Kidney (tissue), 14 donors: ENCODE measurements around the gene OR9Q1. TPM values are rescaled to one million over a fixed set of nuclear protein-coding genes. Genes with fewer than 3 reads are reported as not detected.

Experiments
- DNase-seq, 5 donors: peaks; one replicate each; pipeline ENCODE4 v3.0.0-alpha.2; 2013 to 2020
- FAIRE-seq: peaks from 2 replicates; lab custom pipeline; 2012; peaks lifted over from hg19 to GRCh38; lab: Jason Lieb, UNC
- H3K27ac ChIP-seq, 2 donors: one replicate each; pipeline ENCODE4 v1.7.0; 2013; ENCODE audit warnings: low read depth in 2 of 2, low read length in 2 of 2, inconsistent platforms in 1 of 2
- H3K27me3 ChIP-seq: one replicate; pipeline ENCODE4 v1.7.1; 2013; ENCODE audit warnings: low read length, inconsistent platforms; ENCODE audit not compliant: control insufficient read depth, insufficient read depth
- H3K36me3 ChIP-seq, 3 donors: one replicate each; pipeline versions ENCODE4 v1.7.0 to v1.7.1; 2013; ENCODE audit warnings: low read length in 3 of 3, control low read depth in 1 of 3, inconsistent platforms in 1 of 3; ENCODE audit not compliant: insufficient read depth in 3 of 3, control insufficient read depth in 2 of 3
- H3K4me1 ChIP-seq, 3 donors: one replicate each; pipeline versions ENCODE4 v1.7.0 to v1.7.1; 2013; ENCODE audit warnings: low read length in 3 of 3, inconsistent platforms in 1 of 3, low read depth in 1 of 3; ENCODE audit not compliant: control insufficient read depth in 2 of 3, insufficient read depth in 2 of 3
- H3K4me3 ChIP-seq, 3 donors: one replicate each; pipeline versions ENCODE4 v1.7.0 to v1.8.1; 2013; ENCODE audit warnings: low read length in 3 of 3, control low read depth in 1 of 3, inconsistent platforms in 1 of 3
- H3K9ac ChIP-seq, 3 donors: one replicate each; pipeline versions ENCODE4 v1.7.0 to v1.7.1; 2013; ENCODE audit warnings: low read length in 3 of 3, control low read depth in 1 of 3, inconsistent platforms in 1 of 3
- H3K9me3 ChIP-seq, 3 donors: one replicate each; pipeline versions ENCODE4 v1.7.0 to v1.7.1; 2013; ENCODE audit warnings: low read length in 3 of 3, control low read depth in 1 of 3, inconsistent platforms in 1 of 3; ENCODE audit not compliant: control insufficient read depth in 2 of 3, insufficient read depth in 1 of 3
- CTCF ChIP-seq: IDR thresholded peaks from 3 replicates; pipeline ENCODE4 v1.5.1; 2012; ENCODE audit warnings: mild to moderate bottlenecking, moderate library complexity, borderline replicate concordance; ENCODE audit not compliant: insufficient read depth; ENCODE audit errors: extremely low read depth
- intact Hi-C: fragments of 100-400 bp; cut with DNase I; formaldehyde crosslinking; loops from one replicate; pipeline ENCODE4 v1.11.1; 2022
- polyA plus RNA-seq: library from polyadenylated mRNA; stranded (reverse); fragments of 350-450 nt; fragmentation: Illumina TruSeq; extraction: RNeasy Lipid Tissue Mini Kit (QIAGEN cat#74804); gene quantifications from one replicate; pipeline ENCODE4 v1.2.3, GENCODE V29; 2014; ENCODE audit warnings: low read depth, low replicate concordance; ENCODE audit not compliant: insufficient read depth
- total RNA-seq: library from RNA; stranded (reverse); fragmentation: NEBNext Ultra II Directional; extraction: Animal tissue kit (Norgen Biotek cat#: 25700); gene quantifications from one replicate; pipeline ENCODE4 v1.2.1, GENCODE V29; 2021
- donor health status: control.
- donor health status: control.
- donor health status: control.
- donor health status: control.
- donor health status: control.
- donor health status: DM: yes; HTN: yes; CAD: no.
- donor health status: Normal renal cell carcinoma (clear cell type).

The OR9Q1 gene
- total and polyA plus RNA-seq, 2 donors from 2014 or later = not detected

GRCh38 chr11:58142761-58143160 is 119.1 kb downstream of the OR9Q1 start:
- Histone ChIP-seq H3K9ac (no peak overlapping the region), H3K4me1 (no peaks in the 10 kb centered on the region), H3K4me3 (no peak overlapping the region), H3K36me3 (no peaks in the 10 kb centered on the region), H3K9me3 (no peaks in the 10 kb centered on the region), H3K27me3 (no peaks in the 10 kb centered on the region), H3K27ac (no peak overlapping the region)
- no peak for FAIRE-seq
- intact Hi-C loops = no loop called here
- no peak for TF ChIP-seq CTCF
- DNase-seq = no peak

DNA sequence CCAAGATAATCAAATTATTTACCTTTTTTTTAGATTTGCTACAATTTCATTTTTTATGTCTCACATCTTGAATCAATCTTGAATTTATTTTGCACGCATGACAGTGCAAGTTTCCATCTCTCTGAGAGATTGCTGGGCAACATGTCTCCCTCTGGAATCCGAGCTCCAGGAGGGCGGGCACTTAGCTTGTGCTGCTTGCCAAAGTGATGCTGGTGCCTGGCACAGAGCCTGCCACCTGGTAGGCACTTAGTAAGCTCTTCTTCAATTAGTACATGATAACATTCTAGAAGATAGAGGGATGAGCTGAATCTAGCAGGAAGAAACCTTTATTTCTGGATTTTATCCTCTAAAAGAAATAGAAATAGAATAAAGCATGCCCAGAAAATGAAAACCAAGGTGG is 129.1 kb downstream of the OR9Q1 start:
- H3K4me3 ChIP-seq = no peak overlapping the region

DNA sequence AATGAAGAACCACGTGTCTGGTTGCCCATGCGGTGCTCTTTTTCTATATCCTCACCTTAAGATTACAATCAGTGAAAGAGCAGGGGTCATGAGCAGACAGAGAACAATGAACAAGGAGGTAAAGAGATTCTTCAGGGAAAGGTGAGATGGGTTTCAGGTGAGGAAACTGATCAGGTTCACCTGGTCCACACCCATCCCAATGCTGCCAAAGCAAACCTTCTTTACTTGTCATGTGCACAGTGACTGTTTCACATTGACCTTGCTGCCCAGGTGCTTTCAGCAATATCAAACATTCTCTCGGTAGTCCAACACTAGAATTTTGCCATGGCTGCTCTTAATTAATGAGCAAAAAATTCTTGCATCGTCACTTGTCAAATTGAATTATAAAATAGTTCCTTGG is 140.7 kb downstream of the OR9Q1 start:
- DNase-seq (no peak), FAIRE-seq (no peak)
- Histone ChIP-seq H3K27me3 (no peaks in the 10 kb centered on the region), H3K36me3 (no peaks in the 10 kb centered on the region), H3K27ac (no peak overlapping the region), H3K4me1 (peaks cover 0 to 8% (median 0%) of the 10 kb centered on the region in 3 donors), H3K9me3 (no peaks in the 10 kb centered on the region), H3K4me3 (no peak overlapping the region), H3K9ac (no peak overlapping the region)
- TF ChIP-seq CTCF = no peak
- intact Hi-C loops = no loop called here

More for the DNA sequence above, 129.1 kb downstream of the OR9Q1 start:
- Histone ChIP-seq H3K9me3 (no peaks in the 10 kb centered on the region), H3K36me3 (no peaks in the 10 kb centered on the region), H3K4me1 (no peaks in the 10 kb centered on the region), H3K27ac (no peak overlapping the region), H3K9ac (no peak overlapping the region), H3K27me3 (no peaks in the 10 kb centered on the region)
- DNase-seq (no peak), FAIRE-seq (no peak)
- intact Hi-C loops = no loop called here
- TF ChIP-seq CTCF = no peak

GRCh38 chr11:58164990-58165389 is 141.3 kb downstream of the OR9Q1 start:
- FAIRE-seq (no peak), DNase-seq (no peak)
- H3K27me3 ChIP-seq = no peaks in the 10 kb centered on the region
- peaks cover 0 to 8% (median 0%) of the 10 kb centered on the region in 3 donors for H3K4me1 ChIP-seq
- intact Hi-C loops = no loop called here
- no peak overlapping the region for H3K27ac ChIP-seq
- H3K4me3 ChIP-seq = no peak overlapping the region
- H3K36me3 ChIP-seq = no peaks in the 10 kb centered on the region
- TF ChIP-seq CTCF = no peak
- no peak overlapping the region for H3K9ac ChIP-seq
- no peaks in the 10 kb centered on the region for H3K9me3 ChIP-seq
